ENCODE results near the gene KIF3B.

DNA sequence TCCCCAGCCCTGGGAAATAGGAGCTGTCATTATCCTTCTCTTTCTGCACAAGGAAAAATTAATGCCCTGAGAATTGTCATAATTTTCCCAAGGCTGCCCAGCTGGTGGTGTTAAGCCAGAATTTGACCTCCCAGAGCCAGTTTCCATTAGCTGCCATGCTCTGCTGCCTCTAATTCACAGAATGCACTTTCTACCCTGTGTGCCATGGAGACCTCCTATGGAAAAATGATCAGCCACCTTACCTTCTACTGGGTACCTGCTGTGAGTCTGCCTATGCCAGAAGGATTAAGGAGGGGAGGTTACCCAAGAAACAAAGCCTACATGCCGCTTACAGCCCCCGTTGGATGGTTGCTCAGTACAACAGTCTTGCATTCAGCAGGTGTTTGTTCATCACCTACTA is 40.6 kb upstream of the KIF3B start:
- TF ChIP-seq, protein P1, sequence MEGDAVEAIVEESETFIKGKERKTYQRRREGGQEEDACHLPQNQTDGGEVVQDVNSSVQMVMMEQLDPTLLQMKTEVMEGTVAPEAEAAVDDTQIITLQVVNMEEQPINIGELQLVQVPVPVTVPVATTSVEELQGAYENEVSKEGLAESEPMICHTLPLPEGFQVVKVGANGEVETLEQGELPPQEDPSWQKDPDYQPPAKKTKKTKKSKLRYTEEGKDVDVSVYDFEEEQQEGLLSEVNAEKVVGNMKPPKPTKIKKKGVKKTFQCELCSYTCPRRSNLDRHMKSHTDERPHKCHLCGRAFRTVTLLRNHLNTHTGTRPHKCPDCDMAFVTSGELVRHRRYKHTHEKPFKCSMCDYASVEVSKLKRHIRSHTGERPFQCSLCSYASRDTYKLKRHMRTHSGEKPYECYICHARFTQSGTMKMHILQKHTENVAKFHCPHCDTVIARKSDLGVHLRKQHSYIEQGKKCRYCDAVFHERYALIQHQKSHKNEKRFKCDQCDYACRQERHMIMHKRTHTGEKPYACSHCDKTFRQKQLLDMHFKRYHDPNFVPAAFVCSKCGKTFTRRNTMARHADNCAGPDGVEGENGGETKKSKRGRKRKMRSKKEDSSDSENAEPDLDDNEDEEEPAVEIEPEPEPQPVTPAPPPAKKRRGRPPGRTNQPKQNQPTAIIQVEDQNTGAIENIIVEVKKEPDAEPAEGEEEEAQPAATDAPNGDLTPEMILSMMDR (conservative IDR thresholded peaks at IDR 0.05; ENCODE audit: low read depth, low read length), result no peak
- no peak for TF ChIP-seq EZH2 (IDR thresholded peaks at IDR 0.05; ENCODE audit: low read length, unreplicated experiment)
